NB4 (cell line): ENCODE data around the gene S100A2.
A peak's percentile ranks its signal among the peaks of the same experiment; 100 is the strongest.
"Not testable (repeated sequence)": the region's sequence is repeated elsewhere in the genome, so short reads cannot be mapped to it uniquely, and the experiment has no call there.

Source experiments
- DNase-seq: peaks from one replicate; pipeline ENCODE4 v3.0.0; 2010; ENCODE audit warnings: low read depth
- H3K4me3 ChIP-seq: one replicate; pipeline ENCODE4 v1.5.1; 2011; ENCODE audit warnings: mild to moderate bottlenecking, low read depth, low read length, moderate library complexity
- CTCF ChIP-seq: IDR thresholded peaks from one replicate; pipeline ENCODE4 v1.5.1; 2012; ENCODE audit warnings: low read depth, low read length
- MAX ChIP-seq: IDR thresholded peaks from 2 replicates; pipeline ENCODE4 v1.6.1; 2011; ENCODE audit warnings: low read depth, low read length
- MYC ChIP-seq: IDR thresholded peaks from 2 replicates; pipeline ENCODE4 v1.6.1; 2011; ENCODE audit warnings: low read depth, low read length
- POLR2A ChIP-seq: IDR thresholded peaks from 2 replicates; pipeline ENCODE4 v1.6.1; 2011; ENCODE audit warnings: mild to moderate bottlenecking; ENCODE audit not compliant: insufficient read length; ENCODE audit errors: extremely low read depth

S100A2 gene

GRCh38 chr1:153566414-153567371 lies 1.0 kb upstream of the S100A2 start:
- peak; percentile 97 for DNase-seq
- TF ChIP-seq MAX, result no peak
- no peak for TF ChIP-seq POLR2A
- TF ChIP-seq MYC, result no peak
- no peak for TF ChIP-seq CTCF
- no peak overlapping the region for H3K4me3 ChIP-seq

GRCh38 chr1:153563991-153564390 lies 1.7 kb downstream of the S100A2 start:
- H3K4me3 ChIP-seq, result no peak overlapping the region
- no peak for DNase-seq
- TF ChIP-seq MAX, result no peak
- TF ChIP-seq CTCF, result no peak
- TF ChIP-seq MYC, result no peak
- TF ChIP-seq POLR2A, result no peak

- DNase-seq, result no peak
Measured at GRCh38 chr1:153563483-153563901, 2.2 kb downstream of the S100A2 start.

GRCh38 chr1:153562021-153562420 lies 3.6 kb downstream of the S100A2 start:
- not testable (repeated sequence) for H3K4me3 ChIP-seq, DNase-seq

More at GRCh38 chr1:153563483-153563901, 2.2 kb downstream of the S100A2 start:
- no peak overlapping the region for H3K4me3 ChIP-seq
- no peak for TF ChIP-seq POLR2A
- no peak for TF ChIP-seq MYC
- no peak for TF ChIP-seq CTCF
- no peak for TF ChIP-seq MAX

- DNase-seq, result no peak
- TF ChIP-seq MYC, result no peak
- no peak for TF ChIP-seq MAX
Measured at GRCh38 chr1:153561466-153561985, 4.1 kb downstream of the S100A2 start.

GRCh38 chr1:153560771-153561465 lies 4.7 kb downstream of the S100A2 start:
- H3K4me3 ChIP-seq, result no peak overlapping the region
- DNase-seq, result no peak
- no peak for TF ChIP-seq CTCF
- no peak for TF ChIP-seq POLR2A
- TF ChIP-seq MAX, result no peak
- TF ChIP-seq MYC, result no peak

More at GRCh38 chr1:153561466-153561985, 4.1 kb downstream of the S100A2 start:
- H3K4me3 ChIP-seq, result no peak overlapping the region
